Kidney (tissue), 14 donors: ENCODE data around the gene SELENBP1. TPM values are rescaled to one million over a fixed set of nuclear protein-coding genes. Genes with fewer than 3 reads are reported as not detected.

ENCODE experiments used
- DNase-seq, 5 donors: peaks; one replicate each; pipeline ENCODE4 v3.0.0-alpha.2; 2013 to 2020
- FAIRE-seq: peaks from 2 replicates; lab custom pipeline; 2012; peaks lifted over from hg19 to GRCh38; lab: Jason Lieb, UNC
- H3K27ac ChIP-seq, 2 donors: one replicate each; pipeline ENCODE4 v1.7.0; 2013; ENCODE audit warnings: low read depth in 2 of 2, low read length in 2 of 2, inconsistent platforms in 1 of 2
- H3K27me3 ChIP-seq: one replicate; pipeline ENCODE4 v1.7.1; 2013; ENCODE audit warnings: low read length, inconsistent platforms; ENCODE audit not compliant: control insufficient read depth, insufficient read depth
- H3K36me3 ChIP-seq, 3 donors: one replicate each; pipeline versions ENCODE4 v1.7.0 to v1.7.1; 2013; ENCODE audit warnings: low read length in 3 of 3, control low read depth in 1 of 3, inconsistent platforms in 1 of 3; ENCODE audit not compliant: insufficient read depth in 3 of 3, control insufficient read depth in 2 of 3
- H3K4me1 ChIP-seq, 3 donors: one replicate each; pipeline versions ENCODE4 v1.7.0 to v1.7.1; 2013; ENCODE audit warnings: low read length in 3 of 3, inconsistent platforms in 1 of 3, low read depth in 1 of 3; ENCODE audit not compliant: control insufficient read depth in 2 of 3, insufficient read depth in 2 of 3
- H3K4me3 ChIP-seq, 3 donors: one replicate each; pipeline versions ENCODE4 v1.7.0 to v1.8.1; 2013; ENCODE audit warnings: low read length in 3 of 3, control low read depth in 1 of 3, inconsistent platforms in 1 of 3
- H3K9ac ChIP-seq, 3 donors: one replicate each; pipeline versions ENCODE4 v1.7.0 to v1.7.1; 2013; ENCODE audit warnings: low read length in 3 of 3, control low read depth in 1 of 3, inconsistent platforms in 1 of 3
- H3K9me3 ChIP-seq, 3 donors: one replicate each; pipeline versions ENCODE4 v1.7.0 to v1.7.1; 2013; ENCODE audit warnings: low read length in 3 of 3, control low read depth in 1 of 3, inconsistent platforms in 1 of 3; ENCODE audit not compliant: control insufficient read depth in 2 of 3, insufficient read depth in 1 of 3
- CTCF ChIP-seq: IDR thresholded peaks from 3 replicates; pipeline ENCODE4 v1.5.1; 2012; ENCODE audit warnings: mild to moderate bottlenecking, moderate library complexity, borderline replicate concordance; ENCODE audit not compliant: insufficient read depth; ENCODE audit errors: extremely low read depth
- intact Hi-C: fragments of 100-400 bp; cut with DNase I; formaldehyde crosslinking; loops from one replicate; pipeline ENCODE4 v1.11.1; 2022
- polyA plus RNA-seq: library from polyadenylated mRNA; stranded (reverse); fragments of 350-450 nt; fragmentation: Illumina TruSeq; extraction: RNeasy Lipid Tissue Mini Kit (QIAGEN cat#74804); gene quantifications from one replicate; pipeline ENCODE4 v1.2.3, GENCODE V29; 2014; ENCODE audit warnings: low read depth, low replicate concordance; ENCODE audit not compliant: insufficient read depth
- total RNA-seq: library from RNA; stranded (reverse); fragmentation: NEBNext Ultra II Directional; extraction: Animal tissue kit (Norgen Biotek cat#: 25700); gene quantifications from one replicate; pipeline ENCODE4 v1.2.1, GENCODE V29; 2021
- donor health status: control.
- donor health status: control.
- donor health status: control.
- donor health status: control.
- donor health status: control.
- donor health status: DM: yes; HTN: yes; CAD: no.
- donor health status: Normal renal cell carcinoma (clear cell type).

SELENBP1 gene
- total and polyA plus RNA-seq, 2 donors from 2014 or later, result 50.0 to 161 TPM

DNA sequence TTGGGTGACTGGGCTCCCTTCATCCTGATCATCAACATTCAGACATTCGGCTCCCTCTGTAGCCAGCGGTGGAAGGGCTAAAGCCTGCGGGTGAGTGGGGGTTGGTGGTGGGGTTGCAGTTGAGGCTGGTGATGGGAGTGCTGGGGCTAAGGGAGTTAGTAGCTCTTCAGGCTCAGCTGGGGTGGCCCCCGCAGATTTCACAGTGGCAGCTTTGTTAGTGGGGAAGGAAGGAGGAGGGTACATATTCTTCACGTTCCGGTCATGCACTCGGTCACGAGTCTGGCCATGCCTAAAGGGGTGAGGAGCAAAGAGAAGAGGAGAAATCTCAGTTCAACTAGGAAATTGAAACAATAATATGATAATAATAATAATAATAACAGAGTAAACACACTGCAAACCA lies 33.7 kb upstream of the SELENBP1 start:
- peaks cover 16 to 77% (median 54%) of the 10 kb centered on the region in 3 donors for H3K36me3 ChIP-seq
- DNase-seq, result no peak
- intact Hi-C loops, result no loop called here
- FAIRE-seq, result no peak
- H3K4me3 ChIP-seq, result no peak overlapping the region
- no peak overlapping the region for H3K27ac ChIP-seq
- no peak for TF ChIP-seq CTCF
- H3K27me3 ChIP-seq, result no peaks in the 10 kb centered on the region
- no peak overlapping the region for H3K9ac ChIP-seq
- no peaks in the 10 kb centered on the region for H3K9me3 ChIP-seq
- H3K4me1 ChIP-seq, result no peaks in the 10 kb centered on the region

- no peak for FAIRE-seq
- no peak for TF ChIP-seq CTCF
- no peaks in the 10 kb centered on the region for H3K27me3 ChIP-seq
- no peak overlapping the region for H3K9ac ChIP-seq
- no peak overlapping the region for H3K27ac ChIP-seq
- H3K36me3 ChIP-seq, result peaks cover 18 to 78% (median 47%) of the 10 kb centered on the region in 3 donors
- DNase-seq, result no peak
- no peaks in the 10 kb centered on the region for H3K9me3 ChIP-seq
- peaks cover 0 to 4% (median 4%) of the 10 kb centered on the region in 3 donors for H3K4me1 ChIP-seq
- no peak overlapping the region for H3K4me3 ChIP-seq
- intact Hi-C loops, result no loop called here
Observed at GRCh38 chr1:151405187-151405951, 32.9 kb upstream of the SELENBP1 start.

DNA sequence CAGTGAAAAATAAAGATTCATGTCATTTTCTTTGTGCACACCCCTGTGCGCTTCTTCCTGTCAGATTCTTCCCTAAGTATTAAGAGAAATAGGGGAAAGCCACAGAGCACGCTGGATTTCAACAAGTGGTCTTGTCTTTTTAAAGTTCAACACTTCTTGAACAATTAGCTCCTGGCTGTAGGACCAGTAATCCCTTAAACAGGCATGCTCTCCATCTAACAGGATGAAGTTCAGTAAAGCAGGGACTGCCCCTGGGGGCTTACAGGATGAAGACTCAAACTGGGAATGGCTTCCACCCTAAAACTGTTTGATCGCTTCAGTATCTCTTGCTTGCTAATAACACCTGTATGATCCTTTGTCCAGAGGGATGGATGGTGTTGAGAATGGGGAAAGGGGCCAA lies 31.1 kb upstream of the SELENBP1 start:
- no peaks in the 10 kb centered on the region for H3K27me3 ChIP-seq
- DNase-seq (no peak), FAIRE-seq (no peak)
- no peak overlapping the region for H3K9ac ChIP-seq
- peaks cover 0 to 7% (median 6%) of the 10 kb centered on the region in 3 donors for H3K4me1 ChIP-seq
- TF ChIP-seq CTCF, result no peak
- no peak overlapping the region for H3K27ac ChIP-seq
- no peak overlapping the region for H3K4me3 ChIP-seq
- intact Hi-C loops, result no loop called here
- no peaks in the 10 kb centered on the region for H3K9me3 ChIP-seq
- peaks cover 12 to 61% (median 33%) of the 10 kb centered on the region in 3 donors for H3K36me3 ChIP-seq
